ENCODE measurements around the gene PIEZO2.

Gene PIEZO2

GRCh38 chr18:10757946-10758345 is 391.4 kb downstream of the PIEZO2 start:
- no peak overlapping the region for H3K27ac ChIP-seq
- TF ChIP-seq CTCF (IDR thresholded peaks at IDR 0.05) (no peak), ZFX (IDR thresholded peaks at IDR 0.05; ENCODE audit: borderline replicate concordance) (no peak)

- no peak for TF ChIP-seq ZFX (IDR thresholded peaks at IDR 0.05; ENCODE audit: borderline replicate concordance)
- TF ChIP-seq CTCF (IDR thresholded peaks at IDR 0.05), result no peak
- H3K27ac ChIP-seq, result no peak overlapping the region
These were observed 392.0 kb downstream of the PIEZO2 start for GRCh38 chr18:10757349-10757748.

- H3K27ac ChIP-seq, result no peak overlapping the region
- TF ChIP-seq CTCF (IDR thresholded peaks at IDR 0.05) (no peak), ZFX (IDR thresholded peaks at IDR 0.05; ENCODE audit: borderline replicate concordance) (no peak)
These were observed 393.5 kb downstream of the PIEZO2 start for GRCh38 chr18:10755855-10756254.

- TF ChIP-seq CTCF (IDR thresholded peaks at IDR 0.05), result no peak
- no peak for TF ChIP-seq ZFX (IDR thresholded peaks at IDR 0.05; ENCODE audit: borderline replicate concordance)
- H3K27ac ChIP-seq, result no peak overlapping the region
These were observed 395.2 kb downstream of the PIEZO2 start for GRCh38 chr18:10754128-10754527.

GRCh38 chr18:10752382-10752781 is 397.0 kb downstream of the PIEZO2 start:
- no peak for TF ChIP-seq CTCF (IDR thresholded peaks at IDR 0.05)
- no peak for TF ChIP-seq ZFX (IDR thresholded peaks at IDR 0.05; ENCODE audit: borderline replicate concordance)
- no peak overlapping the region for H3K27ac ChIP-seq

GRCh38 chr18:10751653-10752052 is 397.7 kb downstream of the PIEZO2 start:
- TF ChIP-seq CTCF (IDR thresholded peaks at IDR 0.05), result no peak
- TF ChIP-seq ZFX (IDR thresholded peaks at IDR 0.05; ENCODE audit: borderline replicate concordance), result no peak
- no peak overlapping the region for H3K27ac ChIP-seq

- no peak overlapping the region for H3K27ac ChIP-seq
- TF ChIP-seq CTCF (IDR thresholded peaks at IDR 0.05), result no peak
- no peak for TF ChIP-seq ZFX (IDR thresholded peaks at IDR 0.05; ENCODE audit: borderline replicate concordance)
These were observed 399.0 kb downstream of the PIEZO2 start for GRCh38 chr18:10750191-10751035.
